ENCODE measurements around the gene COL23A1. TPM values are rescaled to one million over a fixed set of nuclear protein-coding genes. Genes with fewer than 3 reads are reported as not detected.

The COL23A1 gene
- total RNA-seq, 1 donor from 2014 or later: 0.13 TPM

DNA sequence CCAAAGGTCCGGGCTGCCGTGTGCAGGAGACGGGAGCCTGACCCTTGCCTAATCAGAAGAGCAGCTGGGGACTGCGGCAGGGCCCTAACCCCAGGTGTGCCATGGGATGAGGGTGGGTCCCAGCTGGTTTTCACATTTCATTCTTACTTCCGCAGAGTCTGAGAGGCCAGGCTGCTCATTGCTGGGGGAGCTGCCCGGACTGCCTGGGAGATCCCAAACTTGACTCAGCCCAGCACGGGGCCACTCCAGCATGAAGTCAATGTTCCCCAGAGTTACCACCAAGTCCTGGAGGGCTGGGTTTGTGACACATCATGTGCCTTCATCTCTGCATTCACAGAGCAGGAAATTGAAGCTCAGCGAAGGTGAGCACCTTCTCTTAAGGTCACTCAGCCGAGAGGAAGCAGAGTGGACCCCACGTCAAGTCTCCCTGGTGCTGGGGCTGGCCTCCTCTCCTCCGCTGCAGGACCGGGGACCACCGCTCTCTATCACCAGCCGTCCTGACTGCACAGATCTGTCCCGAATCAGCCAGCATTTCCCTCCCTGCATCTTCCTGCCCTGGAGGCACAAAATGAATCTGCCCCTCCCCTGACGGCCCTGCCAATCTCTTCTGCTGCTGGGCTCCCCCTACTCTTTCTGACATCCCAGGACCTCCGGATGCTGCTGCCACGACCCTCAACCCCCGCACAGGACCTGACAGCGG lies 303.0 kb downstream of the COL23A1 start:
- no peak for DNase-seq (ENCODE audit: low read depth in 2 of 2)

DNA sequence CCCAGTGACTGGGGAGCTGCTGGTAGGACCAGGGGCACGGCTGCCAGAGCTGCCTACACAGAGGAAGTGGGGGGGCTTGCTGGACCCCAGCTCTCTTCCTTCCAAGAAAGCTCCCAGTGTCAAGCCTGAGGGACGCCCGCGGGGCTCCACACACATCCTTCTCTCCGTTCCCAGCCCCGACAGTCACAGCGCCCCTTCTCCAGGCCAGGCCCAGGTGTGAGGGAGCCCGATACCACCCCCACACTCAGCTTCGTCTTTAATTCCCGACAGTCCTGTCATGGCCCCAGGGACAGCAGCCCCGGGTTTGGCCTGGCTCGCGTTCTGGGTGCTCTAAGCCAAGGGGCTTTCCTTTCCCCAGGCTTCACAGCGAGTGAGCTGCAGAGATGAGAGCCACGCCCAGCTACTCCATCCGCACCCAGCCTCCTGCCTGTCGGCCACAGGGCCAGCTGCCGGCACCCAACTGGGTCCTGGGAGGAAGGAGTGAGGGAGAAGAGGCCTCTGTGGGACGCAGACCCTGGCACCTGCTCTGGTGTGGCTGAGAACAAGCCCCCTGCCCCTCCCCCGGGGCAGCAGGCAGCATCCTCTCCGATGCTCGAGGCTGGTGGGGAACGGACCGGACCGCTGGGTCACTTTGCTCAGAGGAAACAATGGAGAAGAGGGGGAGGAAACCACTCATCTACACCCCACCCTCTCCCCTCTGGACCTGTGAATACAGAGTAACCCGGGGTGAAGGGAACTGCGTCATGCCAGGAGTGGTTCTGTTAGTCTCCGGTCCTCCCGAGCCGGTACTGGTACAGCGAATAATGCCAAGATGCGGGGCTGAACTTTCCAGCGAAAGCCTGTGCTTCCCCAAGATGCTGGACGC lies 303.7 kb downstream of the COL23A1 start:
- no peak for DNase-seq (ENCODE audit: low read depth in 2 of 2)

DNA sequence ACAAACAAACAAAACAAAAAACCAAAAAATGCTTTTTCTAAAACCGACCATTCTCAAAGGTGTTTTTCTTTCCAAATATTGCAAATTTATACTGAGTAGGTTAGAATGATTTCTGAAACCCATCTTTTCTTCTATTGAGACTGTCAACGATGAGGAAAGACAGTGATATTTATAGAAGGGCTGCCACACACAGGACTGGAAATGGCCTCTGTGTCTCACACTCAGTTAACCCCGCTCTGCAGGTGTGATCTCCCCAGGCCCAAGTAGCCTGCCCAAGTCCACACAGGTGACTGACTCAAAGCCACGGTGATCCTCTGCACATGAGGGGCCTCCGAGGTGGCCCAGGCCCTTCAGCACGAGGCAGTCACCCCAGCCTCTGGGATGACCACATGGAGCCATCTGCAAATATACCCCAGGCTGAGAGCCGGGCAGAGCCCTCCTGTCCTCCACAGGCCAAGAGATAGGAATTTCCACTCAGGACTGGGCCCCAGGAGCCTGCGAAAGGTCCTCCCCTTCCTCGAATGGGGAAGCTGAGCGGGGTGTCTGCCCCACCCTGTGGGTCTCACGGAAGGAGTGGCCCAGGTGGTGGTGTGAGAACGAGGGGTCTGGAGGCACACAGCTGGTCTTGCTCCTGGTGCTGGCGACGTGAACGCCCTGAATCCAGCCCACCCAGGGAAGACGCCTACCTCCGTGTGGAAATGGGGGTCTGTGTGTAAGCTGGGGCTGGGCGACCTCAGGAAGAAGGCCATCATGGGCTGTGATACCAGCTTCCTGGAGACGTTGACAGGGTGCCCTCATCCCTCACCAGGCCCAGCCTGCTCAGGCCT lies 304.6 kb downstream of the COL23A1 start:
- no peak for DNase-seq (ENCODE audit: low read depth in 2 of 2)

DNA sequence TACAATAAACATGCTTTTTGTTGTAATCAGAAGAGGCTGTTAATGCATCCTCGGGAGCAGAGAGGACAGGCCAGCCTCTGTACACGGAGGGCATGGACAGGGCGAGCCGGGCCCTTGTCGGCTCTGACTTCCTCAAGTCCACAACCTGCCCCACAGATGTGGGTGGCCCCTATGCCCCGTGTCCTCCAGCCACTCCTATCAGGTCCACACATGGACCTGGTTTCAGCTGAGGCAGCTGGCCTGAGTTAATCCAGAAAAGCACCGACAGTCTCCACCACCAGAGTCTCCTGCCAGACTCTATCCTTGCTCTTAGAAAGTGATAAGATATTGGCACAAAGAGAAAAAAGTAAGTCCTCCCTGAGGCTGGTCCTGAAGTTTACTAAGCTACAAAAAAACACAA lies 305.2 kb downstream of the COL23A1 start:
- DNase-seq (ENCODE audit: low read depth in 2 of 2): no peak

DNA sequence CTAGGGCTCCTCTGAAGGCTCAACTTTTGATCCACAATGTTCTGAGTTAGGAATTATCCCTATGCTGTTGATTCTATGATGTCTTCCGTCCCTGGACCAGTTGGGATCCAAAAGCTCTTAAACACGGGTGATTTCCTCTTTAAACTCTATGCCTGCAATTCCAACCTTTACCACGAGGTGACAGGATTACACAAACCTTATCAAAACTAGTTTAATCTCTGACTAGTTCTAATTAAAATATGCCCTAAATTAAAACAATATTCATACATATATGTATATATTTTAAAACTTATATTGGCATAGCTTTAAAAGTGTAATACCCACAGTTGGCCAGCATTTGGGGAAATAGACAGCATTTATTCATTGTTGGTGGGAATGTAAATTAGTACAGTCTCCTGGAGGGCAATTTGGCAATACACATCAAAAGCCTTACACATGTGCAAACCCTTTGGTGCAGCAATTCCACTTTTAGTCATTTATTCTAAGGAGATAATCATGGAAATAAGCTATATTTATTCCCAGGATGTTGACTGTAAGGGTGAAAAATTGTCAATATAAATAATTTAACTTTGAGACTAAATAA lies 306.0 kb downstream of the COL23A1 start:
- DNase-seq (ENCODE audit: low read depth in 2 of 2): peak; percentile 3 to 33

DNA sequence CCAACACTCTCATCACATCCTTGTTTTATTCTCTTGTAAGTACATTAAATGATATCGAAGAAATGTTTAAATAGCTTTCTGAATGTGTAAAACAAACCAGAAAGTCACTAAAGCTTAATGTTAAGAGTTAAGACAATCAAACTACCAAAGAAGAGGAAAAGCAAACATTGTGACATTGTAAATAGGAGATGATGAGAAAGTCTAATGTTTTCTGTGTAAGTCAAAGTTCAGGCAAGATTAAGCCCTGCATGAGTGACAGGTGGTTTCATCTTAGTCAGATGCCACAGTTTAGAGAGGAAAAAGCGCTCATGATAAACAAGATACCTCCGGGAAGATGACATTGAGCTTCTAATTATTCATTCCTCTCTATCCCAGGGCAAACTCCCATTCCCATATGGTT lies 306.7 kb downstream of the COL23A1 start:
- no peak for DNase-seq (ENCODE audit: low read depth in 2 of 2)

DNA sequence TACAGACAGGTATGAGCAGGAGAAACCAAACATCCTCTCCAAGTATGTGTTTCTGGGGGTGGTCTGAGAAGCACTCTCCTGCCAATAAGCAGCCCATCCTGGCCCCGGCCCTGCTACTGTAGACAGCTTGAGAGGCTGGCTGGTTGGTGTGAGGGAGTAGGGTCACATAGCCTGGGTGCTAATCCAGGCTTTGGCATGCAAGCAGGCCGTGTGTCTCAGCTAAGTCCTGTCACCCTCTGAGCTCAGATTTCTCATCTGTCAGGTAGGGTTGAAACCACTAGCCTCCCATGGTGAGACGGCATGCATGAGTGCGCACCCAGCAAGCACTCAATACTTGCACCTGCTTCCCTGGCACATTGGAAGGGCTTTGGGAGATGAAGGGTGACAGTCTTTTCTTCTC lies 307.8 kb downstream of the COL23A1 start:
- no peak for DNase-seq (ENCODE audit: low read depth in 2 of 2)

DNA sequence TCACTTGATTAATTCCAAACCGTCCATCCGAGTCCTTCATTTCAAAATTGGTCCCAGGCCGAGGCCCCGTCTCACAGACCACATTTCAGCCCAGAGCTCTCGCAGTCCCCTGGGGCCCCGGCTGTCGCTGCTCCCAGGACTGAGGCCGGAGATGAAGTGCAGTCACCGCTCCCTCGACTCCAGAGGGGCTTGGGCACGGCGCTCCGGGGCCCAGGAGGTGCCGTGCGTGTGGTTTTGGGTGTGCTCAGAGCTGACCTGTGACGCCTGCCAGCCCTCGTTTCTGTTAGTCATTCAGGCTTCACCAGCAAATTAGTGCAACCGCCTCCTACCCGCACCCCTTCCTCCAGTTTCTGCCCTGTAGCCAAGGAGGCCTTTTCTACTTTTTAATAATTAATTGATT lies 308.9 kb downstream of the COL23A1 start:
- DNase-seq (ENCODE audit: low read depth in 2 of 2): no peak

DNA sequence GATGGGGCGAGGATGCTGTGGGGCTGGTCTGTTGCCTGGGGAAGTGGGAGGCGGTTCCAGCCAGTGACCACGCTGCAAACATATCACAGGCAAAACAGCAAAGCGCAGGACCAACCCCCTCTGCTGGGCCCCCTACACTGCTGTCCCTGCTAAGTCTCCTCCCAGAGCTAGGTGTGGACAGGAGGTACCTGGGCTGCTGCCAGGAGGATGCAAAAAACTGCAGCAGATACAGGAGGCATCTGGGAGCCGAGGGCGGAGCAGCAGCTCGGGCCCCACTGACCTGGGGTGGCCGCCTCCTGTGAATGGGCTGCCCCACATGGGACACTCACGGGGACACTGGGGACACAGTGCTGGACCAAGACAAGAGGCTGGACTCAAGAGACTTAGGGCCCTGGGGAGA lies 309.6 kb downstream of the COL23A1 start:
- no peak for DNase-seq (ENCODE audit: low read depth in 2 of 2)

DNA sequence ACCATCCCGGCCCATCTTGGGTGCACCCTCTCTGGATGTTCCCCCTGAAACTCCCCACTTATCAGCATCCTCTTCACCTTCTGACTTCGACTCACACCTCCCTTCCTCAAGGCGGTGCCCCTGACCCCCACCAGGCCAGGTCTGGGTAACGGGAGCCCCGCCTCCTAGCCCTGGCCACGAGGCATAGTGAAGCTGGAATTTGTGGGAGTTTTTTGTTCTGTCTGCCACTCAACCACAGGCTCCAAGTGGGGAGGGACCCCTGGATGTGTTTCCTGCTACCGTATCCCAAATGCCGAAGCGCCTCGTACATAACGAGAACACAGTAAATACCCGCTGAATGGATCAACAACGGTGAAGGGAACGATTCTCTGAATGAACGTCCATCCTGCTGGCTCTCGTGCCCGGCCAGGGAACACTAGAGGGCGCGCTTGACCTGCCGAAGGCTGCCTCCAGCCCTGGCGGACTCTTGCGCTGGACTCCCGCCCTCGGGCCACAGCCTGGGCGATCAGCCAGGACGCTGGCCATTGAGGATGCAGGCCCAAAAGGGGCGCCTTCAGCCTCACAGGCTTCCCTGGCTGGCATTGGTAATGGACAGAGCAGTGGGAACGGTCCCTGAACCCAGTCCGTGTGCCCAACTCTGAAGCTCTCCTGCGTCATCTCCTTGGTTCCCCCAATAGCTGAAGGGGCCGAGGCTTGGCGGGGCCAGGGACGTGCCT lies 310.3 kb downstream of the COL23A1 start:
- DNase-seq (ENCODE audit: low read depth in 2 of 2): peak; percentile 62 to 74

DNA sequence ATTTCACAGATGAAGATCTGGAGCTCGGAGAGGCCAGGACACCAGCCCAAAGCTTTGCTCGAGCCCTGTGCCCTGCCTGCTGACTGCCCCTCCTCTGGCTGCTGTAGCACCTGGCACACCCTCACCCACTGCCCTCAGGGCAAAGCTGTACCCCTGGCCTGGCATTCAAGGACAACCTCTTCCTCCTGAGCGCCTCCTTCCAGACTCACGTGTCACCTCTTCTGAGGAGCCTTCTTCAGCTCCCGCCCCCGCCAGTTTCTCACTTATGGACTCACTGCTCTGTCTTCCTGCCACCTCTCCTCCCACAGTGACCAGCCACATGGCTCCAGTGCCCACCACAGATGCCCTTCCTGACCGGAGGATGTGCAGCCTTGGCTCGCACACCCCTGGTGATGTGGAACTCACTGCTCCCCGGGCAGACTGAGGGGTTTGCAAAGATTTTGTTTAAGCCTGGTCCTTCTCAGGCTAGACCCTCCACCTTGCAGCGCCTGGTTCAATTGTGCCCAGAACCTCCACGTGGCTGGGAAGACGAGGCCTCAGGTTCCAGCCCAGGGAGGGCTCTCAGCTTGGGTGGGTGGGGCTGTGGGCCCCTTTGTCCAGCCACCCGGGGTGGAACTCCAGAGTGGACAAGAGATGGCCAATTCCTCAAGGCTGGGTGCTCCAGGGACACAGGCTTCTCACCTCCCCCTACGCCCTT lies 311.0 kb downstream of the COL23A1 start:
- DNase-seq (ENCODE audit: low read depth in 2 of 2): no peak

DNA sequence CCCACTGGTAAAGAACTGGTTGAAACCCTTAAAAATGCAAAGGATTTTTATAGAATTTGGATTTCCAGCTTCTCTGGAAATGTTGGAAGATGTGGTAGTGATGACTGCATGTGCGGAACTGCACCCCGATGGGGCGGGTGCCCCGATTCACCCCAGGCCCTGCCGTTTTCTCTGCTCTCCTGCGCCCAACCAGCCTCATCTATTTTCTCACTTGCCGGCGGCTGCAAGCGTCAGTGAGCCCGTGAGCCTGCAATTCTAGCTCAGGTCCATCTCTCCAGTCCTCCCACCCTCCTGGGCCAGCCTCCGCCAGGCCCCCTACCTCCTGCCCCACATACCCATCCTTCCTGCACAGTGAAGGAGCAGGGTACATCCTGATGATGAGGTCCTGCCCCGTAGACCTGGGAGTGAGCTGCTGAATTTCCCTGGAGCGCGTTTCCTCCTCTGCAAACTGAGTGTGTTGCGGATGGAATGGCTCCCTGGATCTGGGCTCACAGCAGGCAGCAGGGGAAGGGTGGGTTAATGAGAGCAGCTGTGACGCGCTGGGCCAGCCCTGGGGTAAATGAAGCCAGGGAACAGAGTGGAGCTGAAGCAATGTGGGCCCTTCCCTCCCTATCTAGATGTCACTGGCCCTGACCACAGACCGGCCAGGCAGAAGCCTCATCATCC lies 311.7 kb downstream of the COL23A1 start:
- DNase-seq (ENCODE audit: low read depth in 2 of 2): no peak

DNA sequence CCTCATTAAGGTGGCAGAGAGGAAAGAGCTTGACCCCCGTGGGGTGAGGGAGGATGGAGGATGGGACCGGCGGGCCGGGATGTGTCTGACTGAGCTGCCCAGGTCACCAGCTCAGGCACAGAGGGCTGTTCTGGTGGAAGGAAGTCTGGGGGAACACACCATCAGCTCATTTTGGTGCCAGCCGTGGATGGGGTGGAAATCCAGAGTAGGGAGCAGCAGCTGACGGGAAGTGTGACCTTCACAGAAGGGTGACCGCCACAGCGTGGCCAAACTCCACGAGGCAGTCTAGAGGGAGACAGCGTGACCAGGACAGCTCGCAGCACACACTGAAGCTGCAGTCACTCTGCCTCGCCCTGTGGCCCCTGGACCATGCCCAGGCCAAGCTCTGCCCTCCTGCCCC lies 312.3 kb downstream of the COL23A1 start:
- DNase-seq (ENCODE audit: low read depth in 2 of 2): no peak

DNA sequence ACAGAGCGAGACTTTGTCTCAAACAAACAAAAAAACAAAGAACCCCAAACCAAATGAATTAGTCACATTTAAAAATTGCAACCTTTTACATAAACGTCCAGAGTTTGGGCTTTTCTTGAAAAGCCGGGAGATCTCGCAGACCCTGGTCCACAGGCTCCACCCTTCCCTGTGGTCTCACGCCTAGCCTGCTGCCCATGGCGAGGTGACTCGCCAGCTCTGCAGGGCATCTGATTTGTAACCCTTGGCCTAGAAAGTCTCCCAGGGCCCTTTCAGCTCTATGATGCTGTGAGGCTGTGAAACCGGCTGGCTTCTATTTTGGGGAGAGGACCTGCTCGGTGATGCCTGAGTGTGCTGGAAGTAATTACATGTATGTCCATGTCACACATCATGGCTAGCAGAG lies 312.8 kb downstream of the COL23A1 start:
- no peak for DNase-seq (ENCODE audit: low read depth in 2 of 2)

DNA sequence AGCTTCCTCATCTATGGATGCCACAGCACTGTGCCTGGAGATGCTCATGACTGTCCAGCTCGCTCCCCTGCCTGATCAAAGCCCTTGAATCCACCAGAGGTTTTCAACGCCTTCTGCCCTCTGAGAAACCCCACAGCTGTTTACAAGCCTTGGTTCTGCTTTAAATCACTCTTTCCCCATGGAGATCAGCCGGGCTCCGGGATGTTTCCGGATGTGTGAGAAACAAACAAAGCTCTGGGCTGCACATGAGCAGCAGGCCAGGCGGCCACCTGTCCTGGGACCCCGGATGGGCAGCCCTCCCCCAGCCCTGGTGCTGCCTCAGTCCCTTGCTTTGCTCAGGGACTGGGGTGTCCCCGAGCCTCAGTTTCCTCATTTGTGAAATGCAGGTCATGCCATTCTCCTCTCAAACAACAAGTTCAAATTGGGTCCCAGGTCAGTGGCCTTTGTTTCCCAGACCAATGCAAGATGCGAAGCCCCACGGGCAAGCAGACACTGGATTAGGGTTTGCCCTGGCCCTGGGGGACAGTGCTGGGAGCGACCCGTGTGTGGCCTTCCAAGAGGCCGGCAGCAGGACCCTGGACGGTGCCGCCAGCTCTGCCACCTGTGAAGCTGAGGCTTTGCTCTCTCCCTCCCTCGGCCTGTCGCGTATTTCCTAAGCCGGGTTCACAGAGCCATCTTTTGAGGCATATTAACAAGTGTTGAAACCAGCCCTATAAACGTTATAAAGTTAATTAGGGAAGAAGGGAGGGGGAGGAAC lies 315.2 kb downstream of the COL23A1 start:
- DNase-seq (ENCODE audit: low read depth in 2 of 2): no peak

DNA sequence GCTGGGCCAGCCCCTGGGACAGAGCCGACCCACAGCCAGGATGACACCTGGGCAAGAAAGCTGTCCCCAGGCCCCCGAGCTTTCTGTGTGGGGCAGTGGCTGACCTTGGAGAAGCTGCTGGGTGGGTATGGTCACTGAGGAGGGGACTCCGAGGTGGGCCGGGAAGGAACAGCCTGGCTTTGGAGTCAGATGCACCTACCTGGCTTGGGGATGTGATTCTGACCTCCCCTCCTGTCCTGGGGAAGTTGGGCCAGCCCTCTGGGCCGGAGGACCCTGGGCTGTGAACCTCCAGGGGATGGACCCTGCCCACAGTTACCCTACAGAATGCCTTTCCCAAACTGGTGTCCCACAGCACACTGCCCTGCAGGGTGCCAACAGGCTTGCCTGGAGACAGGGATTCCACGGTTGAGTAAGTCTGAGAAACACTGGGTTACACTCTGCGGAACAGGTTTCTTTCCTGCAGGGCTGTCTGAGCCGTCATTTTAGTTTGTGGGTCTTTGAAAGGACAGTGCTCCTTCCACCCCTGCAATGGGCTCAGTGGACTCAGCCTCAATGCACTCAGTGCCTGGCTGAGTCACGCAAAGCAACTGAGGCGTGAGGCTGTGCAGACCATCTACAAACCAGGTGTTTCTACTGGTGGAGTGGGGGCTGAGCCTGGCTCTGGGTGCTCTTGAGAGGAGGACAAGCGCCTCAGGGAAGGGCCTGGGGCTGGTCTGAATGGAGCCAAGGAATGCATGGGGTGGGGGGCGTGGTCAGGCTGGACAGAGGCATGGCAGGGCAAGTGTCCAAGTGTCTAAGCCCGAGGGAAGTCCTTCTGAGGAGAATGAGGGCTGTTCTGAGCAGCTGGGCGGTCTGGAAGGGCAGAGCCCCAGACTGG lies 316.3 kb downstream of the COL23A1 start:
- DNase-seq (ENCODE audit: low read depth in 2 of 2): no peak

DNA sequence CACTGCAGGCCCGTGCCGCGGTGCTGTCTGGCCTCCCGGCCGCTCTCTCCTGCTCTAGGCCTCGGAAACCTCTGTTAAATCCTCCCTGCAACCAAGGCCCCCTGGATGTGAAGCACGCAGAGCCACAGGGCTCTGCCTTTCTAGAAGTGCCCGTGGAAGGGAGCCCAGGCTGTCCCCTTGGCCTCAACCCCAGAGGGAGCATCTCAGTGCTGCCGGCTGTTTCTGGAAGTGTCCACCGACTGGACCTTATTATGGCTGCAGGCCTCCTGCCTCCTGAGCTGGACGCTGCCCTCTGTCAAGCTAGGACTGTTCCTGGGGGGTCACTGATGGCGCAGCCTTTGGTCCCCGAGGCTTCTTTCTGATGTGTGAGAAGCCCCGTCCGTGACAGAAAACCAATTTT lies 317.2 kb downstream of the COL23A1 start:
- no peak for DNase-seq (ENCODE audit: low read depth in 2 of 2)

DNA sequence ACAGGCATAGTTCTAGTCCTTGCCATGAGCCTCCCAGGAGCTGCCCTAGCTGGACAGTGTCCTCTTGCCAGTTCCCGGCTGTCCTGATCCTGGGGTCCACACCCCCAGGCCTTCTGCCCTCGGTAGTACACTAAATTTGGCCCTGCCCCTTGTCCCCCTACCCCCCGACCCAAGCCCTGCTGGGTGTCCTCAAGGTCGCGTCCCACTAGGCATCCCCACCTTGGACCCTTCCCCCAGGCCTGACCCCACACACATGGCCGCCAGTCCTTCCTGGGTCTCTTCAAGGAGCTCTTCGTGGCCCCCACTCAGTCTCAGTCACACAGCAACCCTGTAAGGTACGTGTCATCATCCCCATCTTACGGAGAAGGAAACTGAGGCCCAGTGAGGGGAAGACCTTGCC lies 317.6 kb downstream of the COL23A1 start:
- no peak for DNase-seq (ENCODE audit: low read depth in 2 of 2)

Measured in dermis microvascular lymphatic vessel endothelial cell (primary cell).